Embryonic facial prominence (tissue), 1 donor: ENCODE data around the gene LRRC3.
"Not testable (repeated sequence)": the region's sequence is repeated elsewhere in the genome, so short reads cannot be mapped to it uniquely, and the experiment has no call there.

ENCODE experiments used
- DNase-seq: peaks from one replicate; pipeline ENCODE4 v3.0.0-alpha.2; 2016; ENCODE audit errors: extremely low spot score

The LRRC3 gene

DNA sequence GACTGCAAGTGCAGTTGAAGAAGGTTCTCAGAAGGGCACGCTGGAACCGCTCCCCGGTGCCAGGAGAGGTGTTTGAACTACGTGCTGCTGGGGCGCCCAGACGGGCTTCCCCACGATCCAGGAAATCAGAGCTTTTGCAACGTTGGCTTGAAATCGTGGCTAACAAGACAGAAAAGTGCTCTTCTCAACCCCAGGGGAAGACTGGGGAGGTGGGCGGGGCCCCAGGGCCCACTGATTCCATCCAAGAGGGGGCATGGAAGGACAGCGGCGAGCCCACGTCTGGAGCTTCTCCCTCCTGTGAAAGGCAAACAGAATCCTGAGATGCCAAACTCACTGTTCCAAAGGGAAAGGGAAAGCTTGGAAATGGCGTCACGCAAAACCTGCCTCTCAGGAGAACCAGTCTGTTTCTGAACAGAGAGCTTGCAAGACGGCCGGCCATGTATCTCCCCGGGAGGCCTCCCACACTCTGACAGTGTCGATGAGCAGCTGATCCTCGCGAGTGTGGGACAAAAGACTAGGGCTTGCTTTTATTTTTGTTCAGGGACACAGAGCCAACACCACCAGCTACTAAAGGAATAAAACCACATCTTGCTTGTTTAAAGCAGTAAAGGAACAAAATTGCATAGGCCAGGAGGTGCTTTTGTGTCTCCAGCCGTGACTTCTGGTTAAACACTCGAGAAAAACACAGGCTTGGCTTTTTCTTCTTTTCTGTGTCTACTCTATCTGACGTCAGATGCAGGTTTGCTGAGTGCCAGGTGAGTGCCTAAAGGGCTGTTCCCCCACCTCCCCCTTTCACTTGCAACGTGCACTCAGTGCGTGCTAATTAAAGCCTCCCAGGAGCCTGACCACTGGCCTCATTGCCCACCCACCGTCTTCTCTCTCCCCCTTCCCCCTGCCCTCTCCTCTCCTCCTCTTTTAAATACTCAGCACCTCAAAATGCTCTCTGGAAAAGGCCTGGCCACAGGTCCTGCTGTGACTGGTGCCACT is 41.5 kb downstream of the LRRC3 start:
- no peak for DNase-seq

DNA sequence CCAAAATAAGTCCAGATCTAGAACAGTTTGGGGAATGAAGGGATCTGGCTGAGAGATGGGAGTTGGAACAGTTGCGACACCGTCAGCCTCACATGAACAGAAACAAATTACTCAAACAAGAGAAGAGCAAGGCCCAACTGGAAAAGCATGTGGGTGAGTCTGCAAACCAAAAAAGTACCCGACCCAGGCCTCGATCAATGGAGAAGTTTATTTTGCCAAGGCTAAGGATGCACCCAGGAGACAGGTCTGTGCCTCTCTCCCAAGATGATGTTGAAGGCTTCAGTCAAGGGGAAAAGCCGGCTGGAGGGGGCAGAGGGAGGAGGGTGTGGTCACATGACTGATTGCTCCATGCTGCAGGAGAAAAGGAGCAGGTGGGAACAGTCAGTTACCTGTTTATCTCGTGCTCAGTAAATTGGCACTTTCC is 42.4 kb downstream of the LRRC3 start:
- no peak for DNase-seq

DNA sequence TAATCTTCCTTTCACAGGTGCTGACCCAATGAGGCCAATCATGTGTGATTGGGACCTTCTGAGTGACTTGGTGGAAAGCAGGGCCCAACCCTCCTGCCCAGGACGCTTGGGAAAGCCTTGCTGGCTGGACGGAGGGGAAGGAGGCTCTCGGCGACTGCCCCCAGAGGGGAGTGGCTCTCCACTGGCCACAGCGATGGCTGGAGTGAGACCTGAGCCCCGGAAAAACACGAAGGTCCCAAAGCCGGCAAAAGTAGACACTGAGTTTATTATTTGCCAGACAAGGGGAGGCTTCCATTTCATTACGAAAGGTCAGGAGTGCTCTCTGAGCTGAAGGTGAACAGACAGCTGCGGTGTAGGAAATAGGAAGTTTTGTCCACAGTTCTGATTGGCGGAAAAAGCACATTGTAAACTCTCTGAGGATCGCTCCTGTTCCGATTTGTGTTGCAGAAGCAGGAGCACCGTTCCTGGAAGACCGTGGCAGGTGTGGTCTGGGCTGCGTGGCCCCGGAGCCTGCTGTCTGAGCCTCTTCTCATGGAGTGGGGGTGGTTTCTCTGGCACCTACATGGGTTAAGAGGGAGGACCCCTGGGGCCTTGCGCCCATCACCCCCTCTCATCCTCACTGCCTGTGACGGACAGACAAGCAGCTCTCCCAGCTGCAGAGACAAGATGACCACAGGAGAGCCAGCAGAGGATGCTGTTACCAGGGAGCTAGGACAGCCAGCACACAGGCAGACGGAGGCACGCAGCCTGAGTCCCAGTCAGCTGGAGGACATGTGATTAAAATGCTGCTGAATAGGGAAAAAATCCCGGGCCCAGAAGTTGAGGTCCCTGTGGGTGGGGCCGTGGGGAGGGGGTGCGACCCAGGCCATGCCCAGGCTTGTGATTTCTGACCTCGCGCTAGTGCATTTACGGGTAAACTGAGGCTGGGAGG is 43.2 kb downstream of the LRRC3 start:
- DNase-seq, result no peak

DNA sequence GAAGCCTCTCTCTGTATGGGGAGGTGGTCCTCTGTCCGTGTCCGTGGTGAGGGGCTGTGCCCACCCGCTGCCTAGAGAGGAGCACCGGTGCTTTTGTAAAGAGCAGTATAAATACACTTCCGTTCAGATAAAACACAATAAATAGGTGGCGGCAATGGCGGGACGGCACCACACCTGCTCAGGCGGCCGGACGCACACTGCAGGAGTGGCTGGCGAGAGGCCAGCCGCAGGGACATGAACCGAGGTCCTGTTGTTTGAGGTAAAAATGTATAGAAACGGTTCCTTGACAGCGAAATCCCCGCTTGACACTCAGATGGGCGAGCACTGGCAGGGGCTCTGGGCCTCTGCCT is 43.9 kb downstream of the LRRC3 start:
- no peak for DNase-seq

DNA sequence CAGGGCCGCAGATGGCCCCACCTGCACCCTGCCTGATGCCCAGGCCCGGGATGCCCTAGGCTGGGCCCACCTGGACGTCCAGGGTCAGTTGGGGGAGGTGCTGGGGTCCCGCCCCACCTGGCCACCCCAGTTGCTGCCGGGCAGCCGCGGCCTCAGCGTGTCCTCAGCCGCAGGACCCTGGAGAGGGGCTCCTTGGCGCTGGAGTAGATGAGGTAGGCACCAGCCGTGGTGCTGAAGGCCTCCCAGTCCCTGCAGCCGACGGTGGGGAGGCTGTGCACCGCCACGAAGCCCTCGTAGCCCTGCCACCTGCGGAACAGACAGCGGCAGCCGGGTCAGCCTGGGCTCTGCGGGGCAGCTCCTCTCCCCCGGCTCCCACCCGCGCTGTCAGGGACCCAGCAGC is 44.3 kb downstream of the LRRC3 start:
- no peak for DNase-seq

DNA sequence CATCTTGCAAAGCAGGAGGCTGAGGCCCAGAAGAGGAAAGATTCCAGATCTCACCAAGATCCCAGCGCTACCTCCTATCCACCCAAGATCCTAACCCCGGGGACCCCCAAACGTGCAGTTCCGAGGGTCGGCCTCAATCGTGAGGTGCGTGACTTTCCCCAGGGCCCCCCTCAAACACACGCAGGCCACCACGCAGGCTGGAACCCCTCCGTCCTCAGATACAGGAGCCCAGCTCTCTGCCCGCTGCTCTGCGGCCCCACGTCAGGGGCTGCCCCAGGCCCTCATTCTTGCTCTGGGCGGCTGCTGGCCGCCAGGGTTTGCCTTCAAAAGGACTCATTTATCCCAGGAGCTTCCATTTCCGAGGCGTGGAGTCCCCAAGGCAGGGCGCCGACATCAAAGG is 44.8 kb downstream of the LRRC3 start:
- DNase-seq, result no peak

DNA sequence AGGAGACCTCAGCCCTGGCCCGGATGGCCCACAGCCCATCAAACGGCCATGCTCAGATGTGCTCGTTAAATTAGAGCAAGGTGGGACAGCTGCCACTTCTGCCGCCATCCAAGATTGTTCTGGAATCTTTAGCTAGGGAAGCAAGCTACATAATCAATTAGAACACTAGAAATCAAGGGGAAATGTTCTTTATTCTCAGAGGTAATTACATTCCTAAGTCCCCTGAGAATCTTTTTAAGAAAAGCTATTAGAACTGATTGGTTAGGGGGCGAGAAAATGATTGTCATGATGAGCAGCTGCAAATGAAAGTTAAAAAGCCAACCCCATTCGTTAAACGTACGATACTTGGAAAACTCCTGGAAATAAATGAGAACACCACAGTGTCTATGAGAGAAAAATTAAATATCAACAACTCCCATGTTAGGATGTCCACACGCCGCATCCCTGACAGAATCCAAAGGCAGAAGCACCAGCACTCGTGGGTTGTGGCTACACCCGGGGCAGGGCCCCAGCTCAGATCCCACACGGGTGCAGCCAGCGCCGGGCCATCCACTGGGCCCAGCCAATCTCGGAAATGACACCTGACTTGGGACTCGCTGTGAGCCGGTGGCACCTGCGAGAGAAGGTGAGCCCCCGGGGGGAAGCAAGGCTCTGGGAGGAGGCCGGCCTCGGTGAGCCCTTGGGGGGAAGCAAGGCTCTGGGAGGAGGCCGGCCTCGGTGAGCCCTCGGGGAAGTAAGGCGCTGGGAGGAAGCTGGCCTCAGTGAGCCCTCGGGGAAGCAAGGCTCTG is 47.1 kb downstream of the LRRC3 start:
- no peak for DNase-seq

DNA sequence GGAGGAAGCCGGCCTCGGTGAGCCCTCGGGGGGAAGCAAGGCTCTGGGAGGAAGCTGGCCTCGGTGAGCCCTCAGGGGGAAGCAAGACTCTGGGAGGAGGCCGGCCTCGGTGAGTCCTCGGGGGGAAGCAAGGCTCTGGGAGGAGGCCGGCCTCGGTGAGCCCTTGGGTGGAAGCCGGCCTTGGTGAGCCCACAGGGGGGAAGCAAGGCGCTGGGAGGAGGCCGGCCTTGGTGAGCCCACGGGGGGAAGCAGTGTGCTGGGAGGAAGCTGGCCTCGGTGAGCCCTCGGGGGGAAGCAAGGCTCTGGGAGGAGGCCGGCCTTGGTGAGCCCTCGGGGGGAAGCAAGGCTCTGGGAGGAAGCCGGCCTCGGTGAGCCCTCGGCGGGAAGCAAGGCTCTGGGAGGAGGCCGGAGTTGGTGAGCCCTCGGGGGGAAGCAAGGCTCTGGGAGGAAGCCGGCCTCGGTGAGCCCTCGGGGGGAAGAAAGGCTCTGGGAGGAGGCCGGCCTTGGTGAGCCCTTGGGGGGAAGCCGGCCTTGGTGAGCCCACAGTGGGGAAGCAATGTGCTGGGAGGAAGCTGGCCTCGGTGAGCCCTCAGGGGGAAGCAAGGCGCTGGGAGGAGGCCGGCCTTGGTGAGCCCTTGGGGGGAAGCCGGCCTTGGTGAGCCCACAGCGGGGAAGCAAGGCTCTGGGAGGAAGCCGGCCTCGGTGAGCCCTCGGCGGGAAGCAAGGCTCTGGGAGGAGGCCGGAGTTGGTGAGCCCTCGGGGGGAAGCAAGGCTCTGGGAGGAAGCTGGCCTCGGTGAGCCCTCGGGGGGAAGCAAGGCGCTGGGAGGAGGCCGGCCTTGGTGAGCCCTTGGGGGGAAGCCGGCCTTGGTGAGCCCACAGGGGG is 47.9 kb downstream of the LRRC3 start:
- DNase-seq, result not testable (repeated sequence)

DNA sequence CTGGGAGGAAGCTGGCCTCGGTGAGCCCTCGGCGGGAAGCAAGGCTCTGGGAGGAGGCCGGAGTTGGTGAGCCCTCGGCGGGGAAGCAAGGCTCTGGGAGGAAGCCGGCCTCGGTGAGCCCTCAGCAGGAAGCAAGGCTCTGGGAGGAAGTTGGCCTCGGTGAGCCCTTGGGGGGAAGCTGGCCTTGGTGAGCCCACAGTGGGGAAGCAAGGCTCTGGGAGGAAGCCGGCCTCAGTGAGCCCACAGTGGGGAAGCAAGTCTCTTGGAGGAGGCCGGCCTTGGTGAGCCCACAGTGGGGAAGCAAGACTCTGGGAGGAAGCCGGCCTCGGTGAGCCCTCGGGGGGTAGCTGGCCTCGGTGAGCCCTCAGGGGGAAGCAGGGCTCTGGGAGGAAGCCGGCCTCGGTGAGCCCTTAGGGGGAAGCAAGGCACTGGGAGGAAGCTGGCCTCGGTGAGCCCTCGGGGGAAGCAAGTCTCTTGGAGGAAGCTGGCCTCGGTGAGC is 48.6 kb downstream of the LRRC3 start:
- no peak for DNase-seq

DNA sequence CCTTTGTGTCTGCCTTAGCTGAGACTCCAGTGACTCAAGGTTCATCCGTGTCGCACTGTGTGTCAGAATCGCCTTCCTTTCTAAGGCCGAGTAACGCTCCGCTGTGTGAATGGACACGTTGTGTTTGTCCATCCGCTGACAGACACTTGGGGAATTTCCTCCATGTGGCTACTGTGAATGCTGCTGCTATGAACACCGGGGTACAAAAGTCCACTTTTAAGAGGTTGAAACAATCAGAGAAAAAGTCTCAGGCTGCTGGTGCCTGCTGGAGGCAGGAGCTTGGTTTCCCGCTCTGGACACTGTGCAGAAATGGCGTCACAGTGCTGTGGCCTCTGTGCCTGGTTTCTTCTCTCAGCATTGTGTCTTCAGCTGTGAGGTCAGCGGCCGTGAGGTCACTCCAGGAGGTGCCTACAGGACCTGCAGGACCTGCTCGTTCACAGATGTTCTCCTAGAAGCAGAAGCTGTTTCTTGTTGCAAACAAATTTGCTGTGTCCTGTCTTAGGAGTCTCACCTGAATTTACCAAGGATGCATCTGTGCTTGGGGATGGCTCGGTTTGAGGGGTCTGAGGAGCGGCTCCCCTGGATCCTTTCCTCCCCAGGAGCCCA is 50.5 kb downstream of the LRRC3 start:
- DNase-seq, result no peak

DNA sequence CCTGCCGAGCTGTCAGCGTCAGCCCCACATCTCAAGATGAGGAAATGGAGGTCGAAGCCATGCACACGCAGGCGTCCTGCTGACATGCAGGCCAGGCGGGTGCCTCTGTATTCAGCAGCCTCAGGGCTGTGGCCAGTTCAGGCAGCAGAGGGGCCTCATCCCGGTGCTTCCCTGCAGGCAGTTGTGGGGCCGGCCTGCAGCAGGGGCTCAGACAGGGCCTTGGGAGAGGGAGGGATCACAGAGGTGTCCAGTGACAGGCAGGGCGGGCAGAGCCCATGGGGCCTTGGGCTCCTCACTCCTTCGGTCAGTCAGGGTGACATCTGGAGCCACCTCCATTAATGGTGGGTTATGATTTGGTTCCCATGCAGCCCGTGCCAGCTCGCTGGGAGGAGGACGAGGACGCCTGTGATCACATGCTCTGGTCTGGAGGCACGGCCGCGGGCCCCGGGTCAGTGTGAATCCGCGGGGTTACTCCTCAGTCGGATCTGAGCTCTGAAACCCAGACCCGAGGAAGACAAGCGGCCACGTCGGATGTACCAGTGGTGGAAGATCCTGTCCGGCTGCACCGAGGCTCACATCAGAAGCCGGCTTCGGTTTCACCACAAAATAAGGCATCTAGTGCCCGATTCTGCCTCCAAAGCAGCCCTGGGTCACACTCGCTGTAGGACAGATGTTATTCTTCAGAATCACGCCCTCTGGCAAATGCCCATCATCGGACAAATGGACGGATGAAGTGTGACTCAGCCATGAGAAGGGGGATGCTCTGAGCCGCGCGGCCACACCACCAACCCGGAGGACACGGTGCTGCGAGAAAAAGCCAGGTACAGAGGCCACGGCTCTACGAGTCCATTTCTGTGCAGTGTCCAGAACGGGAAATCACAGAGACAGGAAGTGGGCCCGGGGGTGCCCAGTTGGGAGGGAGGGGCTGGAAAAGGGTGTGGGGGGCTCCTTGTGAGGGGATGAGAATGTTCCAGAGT is 51.3 kb downstream of the LRRC3 start:
- DNase-seq, result no peak

DNA sequence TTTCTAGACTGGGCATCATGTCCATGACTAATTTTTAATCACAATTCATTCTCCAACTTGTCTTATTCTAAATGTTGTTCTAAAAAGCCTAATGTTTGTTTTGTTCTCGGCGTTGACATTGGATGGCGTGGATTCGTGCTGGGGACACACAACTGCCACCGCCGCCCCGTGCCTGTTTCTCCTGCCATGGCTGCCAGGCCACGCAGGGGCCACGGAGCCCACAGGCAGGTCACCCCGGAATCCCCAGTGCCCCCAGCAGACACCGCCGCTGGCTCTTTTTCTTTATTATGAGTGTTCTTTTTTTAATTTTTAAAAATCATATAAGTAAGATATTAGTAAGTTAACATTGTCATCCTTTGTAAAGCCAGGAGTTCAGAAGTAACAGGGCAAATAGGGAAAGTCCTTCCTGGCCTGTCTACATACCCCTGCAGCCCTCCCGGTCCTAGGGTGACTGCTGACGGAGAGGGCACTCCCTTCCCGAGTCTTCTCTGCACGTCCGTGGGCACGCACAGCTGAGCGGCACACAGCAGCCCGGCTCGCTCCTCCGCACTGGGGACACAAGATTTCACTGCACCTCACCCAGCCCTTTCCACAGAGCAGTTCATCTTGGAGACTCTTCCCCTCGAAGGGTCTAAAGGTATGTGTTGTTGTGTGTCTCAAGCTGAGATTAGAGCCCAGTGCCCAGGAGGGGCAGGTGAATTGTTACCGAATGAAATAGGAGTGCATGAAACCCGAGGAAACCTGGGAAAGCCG is 52.5 kb downstream of the LRRC3 start:
- no peak for DNase-seq

DNA sequence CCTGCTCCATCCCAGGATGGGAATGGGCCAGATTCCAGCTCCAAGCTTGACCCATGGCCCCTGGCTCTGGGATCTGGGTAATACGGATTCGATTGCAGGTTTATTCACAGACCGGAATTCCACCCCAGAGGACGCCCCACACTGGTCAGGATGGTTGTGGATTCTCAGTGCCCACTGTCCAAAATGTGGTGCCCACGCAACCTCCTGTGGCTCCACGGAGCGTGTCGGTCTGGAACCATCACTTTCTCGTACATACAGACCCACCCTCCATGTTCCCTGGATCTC is 53.1 kb downstream of the LRRC3 start:
- DNase-seq, result no peak

DNA sequence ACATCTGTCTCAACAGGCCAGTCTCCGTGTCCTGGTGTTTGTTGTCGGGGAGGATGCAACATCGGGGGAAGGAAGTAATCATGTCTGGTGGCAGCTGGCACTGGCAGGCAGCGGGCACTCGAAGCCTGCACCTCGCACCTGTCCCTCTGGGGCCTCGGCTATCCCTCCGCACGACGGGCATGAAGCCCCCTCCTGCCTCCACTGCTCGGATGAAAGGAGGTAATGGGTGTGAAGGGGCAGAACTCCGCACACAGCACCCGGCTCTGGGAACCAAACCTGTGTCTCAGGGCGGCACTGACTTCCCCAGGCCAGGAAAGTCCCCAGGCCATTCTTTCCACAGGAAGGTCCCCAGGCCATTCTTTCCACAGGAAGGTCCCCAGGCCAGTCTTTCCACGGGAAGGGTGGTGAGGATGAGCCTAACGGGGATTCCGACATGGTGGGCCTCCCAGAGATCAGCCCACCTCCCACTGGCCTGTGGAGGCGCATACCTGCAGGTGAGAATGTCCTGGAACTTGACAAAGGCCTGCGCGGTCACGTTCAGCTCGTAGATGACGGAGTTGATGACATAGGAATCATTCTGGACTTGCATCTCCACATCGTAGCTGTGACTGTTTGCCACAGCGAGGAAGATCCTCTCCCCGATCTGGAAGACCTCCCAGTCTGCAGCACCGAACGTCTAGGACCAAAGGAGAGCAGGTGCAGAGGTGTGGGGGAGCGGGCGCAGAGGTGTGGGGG is 53.6 kb downstream of the LRRC3 start:
- DNase-seq, result no peak

DNA sequence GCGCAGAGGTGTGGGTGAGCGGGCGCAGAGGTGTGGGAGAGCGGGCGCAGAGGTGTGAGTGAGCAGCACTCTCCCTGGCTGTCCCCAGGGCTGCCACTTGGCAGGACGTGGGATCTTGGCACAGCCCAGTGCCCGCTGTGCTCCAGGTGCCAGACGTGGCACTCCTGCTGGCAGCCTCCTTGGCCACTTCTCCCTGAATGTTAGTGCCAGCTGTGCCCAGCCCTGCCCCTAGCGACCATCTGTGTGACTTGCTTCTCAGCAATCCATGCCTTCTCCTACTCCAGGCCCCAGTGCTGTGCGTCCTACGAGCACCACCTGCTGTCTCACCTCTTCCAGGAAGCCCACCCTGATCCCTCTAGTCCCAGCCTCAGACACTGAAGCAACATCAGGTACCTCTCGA is 54.2 kb downstream of the LRRC3 start:
- no peak for DNase-seq

DNA sequence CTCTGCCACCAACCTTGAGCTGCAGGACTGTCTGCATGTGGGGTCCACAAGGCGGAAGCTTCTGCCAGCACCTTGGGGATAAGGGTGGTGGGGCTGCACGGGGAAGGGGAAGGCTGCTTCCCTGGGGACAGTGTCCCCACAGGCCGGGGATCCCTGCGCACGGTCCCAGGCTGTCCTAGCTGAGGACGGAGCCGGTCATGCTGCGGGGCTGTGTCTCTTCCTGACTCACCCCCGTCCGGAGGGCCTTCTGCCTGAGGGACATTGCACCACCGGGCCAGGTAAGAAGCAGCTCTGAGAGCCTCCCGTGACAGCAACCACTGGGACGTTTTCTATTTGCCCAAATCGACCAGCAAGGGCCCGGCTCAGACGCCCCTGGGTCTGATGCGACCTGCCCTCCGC is 54.8 kb downstream of the LRRC3 start:
- DNase-seq, result no peak

DNA sequence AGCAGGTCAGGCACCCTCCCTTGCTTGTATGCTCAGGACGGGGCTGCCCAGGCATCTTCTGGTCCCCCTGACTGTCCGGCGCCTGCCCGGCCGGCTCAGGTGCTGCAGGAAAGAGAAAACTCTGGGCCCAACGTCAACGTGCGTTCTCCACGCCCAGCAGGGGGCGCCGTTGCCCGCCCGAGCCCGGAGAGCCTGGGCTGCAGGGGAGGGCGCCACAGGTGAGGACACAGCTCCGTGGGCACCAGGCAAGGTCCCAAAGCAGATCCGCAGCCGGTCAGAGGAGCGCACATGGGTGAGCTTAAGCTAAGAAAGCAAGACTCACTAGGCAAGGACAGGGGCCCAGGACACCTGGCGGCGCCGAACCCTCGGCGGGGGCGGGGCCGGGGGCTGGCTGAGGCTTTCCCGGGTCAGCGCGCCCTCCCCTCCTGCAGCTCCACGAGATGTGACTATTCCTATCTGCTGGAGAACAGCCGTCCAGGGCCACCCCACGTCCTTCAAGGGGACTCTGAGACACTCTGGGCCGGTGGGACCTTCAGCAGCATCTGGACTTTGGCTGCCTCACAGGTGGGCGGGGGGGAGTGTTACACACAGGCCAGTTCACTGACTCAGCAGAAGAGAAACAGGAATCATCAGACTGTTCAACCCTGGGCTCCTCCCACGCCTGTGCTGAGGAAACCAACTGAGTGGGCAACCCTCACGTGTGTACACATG is 55.4 kb downstream of the LRRC3 start:
- no peak for DNase-seq
